ENCODE data around the gene PLA2G1B. TPM values are rescaled to one million over a fixed set of nuclear protein-coding genes. Genes with fewer than 3 reads are reported as not detected.
"Not testable (repeated sequence)": the region's sequence is repeated elsewhere in the genome, so short reads cannot be mapped to it uniquely, and the experiment has no call there.

The PLA2G1B gene
- polyA plus RNA-seq, 4 donors = 0.53 to 19.9 (median 5.2) TPM

DNA sequence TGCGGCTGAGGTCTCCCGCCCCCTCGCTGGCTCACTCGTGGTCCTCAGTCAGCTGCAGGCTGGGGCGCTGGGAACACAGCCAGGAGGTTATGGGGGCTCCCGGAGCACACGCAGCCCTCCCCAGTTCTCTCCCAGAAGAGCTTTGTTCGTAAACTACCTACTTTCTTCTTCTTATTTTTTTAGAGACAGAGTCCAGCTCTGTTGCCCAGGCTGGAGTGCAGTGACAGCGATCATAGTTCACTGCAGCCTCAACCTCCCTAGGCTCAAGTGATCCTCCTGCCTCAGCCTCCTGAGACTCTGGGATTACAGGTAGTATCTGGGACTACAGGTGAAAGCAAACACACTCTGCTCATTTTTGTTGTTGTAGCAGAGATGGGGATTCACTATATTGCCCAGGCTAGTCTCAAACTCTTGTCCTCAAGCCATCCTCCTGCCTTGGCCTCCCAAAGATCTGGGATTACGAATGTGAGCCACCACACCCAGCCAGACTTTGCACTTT is 15.5 kb upstream of the PLA2G1B start:
- 69 to 83% (median 72%) methylated on average over 8 to 10 of the region's 10 CpGs for WGBS, 3 donors
- H3K36me3 ChIP-seq (ENCODE audit: control insufficient read depth in 3 of 3, insufficient read depth in 2 of 3, low read depth in 1 of 3, low read length in 3 of 3) = peaks cover 0 to 45% (median 0%) of the 10 kb centered on the region in 3 donors
- FAIRE-seq (no peak), DNase-seq (no peak)
- no peak overlapping the region for H3K27ac ChIP-seq (ENCODE audit: low read depth in 1 of 3, low read length in 2 of 3)
- H3K4me1 ChIP-seq (ENCODE audit: control insufficient read depth in 3 of 3, insufficient read depth in 2 of 3, low read depth in 1 of 3, low read length in 2 of 3) = peaks cover 0 to 4% (median 0%) of the 10 kb centered on the region in 3 donors
- peaks cover 0 to 5% of the 10 kb centered on the region in 2 donors for H3K9me3 ChIP-seq (ENCODE audit: control insufficient read depth in 2 of 2, insufficient read depth in 1 of 2, low read depth in 1 of 2, low read length in 1 of 2)
- H3K27me3 ChIP-seq (ENCODE audit: control insufficient read depth in 3 of 3, insufficient read depth in 3 of 3, low read length in 3 of 3) = peaks cover 0 to 2% (median 0%) of the 10 kb centered on the region in 3 donors
- no peak overlapping the region for H3K4me3 ChIP-seq (ENCODE audit: low read depth in 1 of 3, low read length in 3 of 3)

DNA sequence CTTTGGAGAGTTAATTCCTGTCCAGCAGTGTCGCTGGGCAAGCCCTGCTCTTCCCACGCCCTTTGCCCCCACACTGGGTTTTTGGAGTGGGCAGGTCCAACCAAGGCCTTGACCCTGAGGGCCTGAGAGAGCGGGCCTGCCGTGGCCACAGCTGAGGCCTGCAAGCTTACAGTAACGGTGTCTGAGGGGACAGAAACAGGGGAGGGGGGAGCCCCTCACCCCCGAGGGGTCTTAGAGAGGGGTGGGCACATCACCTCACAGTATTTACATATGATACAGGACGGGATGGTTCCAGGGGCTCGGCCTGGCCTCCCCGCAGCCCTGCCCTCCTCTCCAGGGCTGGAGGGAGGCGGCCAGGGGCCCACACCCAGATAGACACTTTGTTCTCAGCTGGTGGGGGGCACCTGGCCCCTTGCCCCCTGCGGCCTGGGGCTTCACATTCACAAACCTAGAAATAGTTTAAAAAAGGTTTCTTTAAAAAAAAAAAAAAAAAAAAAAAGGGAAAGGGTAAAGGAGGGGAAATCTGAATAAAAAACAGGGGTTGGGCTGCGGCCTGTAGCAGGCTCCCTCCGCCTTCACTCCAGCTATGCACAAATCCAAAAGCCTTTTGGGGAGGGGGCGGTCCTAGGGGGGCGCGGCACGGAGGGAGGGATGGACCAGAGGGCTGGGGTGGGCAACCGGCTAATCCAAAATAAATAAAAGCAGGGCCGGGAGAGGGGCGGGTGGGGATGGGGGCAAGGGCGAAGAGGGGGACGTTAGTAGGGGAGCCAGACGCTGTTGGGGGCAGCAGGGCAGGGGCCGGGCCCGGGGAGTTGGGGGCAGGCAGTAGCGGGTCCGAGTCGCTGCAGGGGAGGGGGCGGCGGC is 14.8 kb upstream of the PLA2G1B start:
- peaks cover 0 to 4% (median 0%) of the 10 kb centered on the region in 3 donors for H3K4me1 ChIP-seq (ENCODE audit: control insufficient read depth in 3 of 3, insufficient read depth in 2 of 3, low read depth in 1 of 3, low read length in 2 of 3)
- peaks cover 0 to 2% (median 0%) of the 10 kb centered on the region in 3 donors for H3K27me3 ChIP-seq (ENCODE audit: control insufficient read depth in 3 of 3, insufficient read depth in 3 of 3, low read length in 3 of 3)
- peaks cover 0 to 12% of the 10 kb centered on the region in 2 donors for H3K9me3 ChIP-seq (ENCODE audit: control insufficient read depth in 2 of 2, insufficient read depth in 1 of 2, low read depth in 1 of 2, low read length in 1 of 2)
- peaks cover 0 to 38% (median 0%) of the 10 kb centered on the region in 3 donors for H3K36me3 ChIP-seq (ENCODE audit: control insufficient read depth in 3 of 3, insufficient read depth in 2 of 3, low read depth in 1 of 3, low read length in 3 of 3)
- 65 to 71% (median 69%) methylated on average over 27 to 30 of the region's 30 CpGs for WGBS, 3 donors
- no peak overlapping the region for H3K4me3 ChIP-seq (ENCODE audit: low read depth in 1 of 3, low read length in 3 of 3)
- no peak overlapping the region for H3K27ac ChIP-seq (ENCODE audit: low read depth in 1 of 3, low read length in 2 of 3)
- DNase-seq = no peak
- FAIRE-seq = no peak

DNA sequence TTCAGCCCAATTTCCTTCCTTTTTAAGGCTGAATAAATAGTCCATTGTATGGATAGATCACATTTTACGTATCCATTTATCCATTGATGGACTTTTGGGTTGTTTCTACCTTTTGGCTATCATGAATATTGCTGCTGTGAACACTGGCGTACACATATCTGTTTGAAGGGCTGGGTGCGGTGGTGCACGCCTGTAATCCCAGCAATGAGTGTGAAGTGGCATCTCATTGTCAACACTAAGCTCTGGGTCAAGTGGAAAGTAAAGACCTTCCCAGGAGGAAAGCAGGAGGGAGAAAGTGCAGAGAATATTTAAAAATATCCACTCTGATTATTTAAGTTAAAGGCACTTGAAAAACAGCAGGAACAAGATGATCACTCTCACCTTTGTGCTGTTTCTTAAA is 11.7 kb upstream of the PLA2G1B start:
- no peak overlapping the region for H3K27ac ChIP-seq (ENCODE audit: low read depth in 1 of 3, low read length in 2 of 3)
- DNase-seq = no peak
- 83 to 92% (median 89%) methylated on average over 4 of the region's 4 CpGs for WGBS, 3 donors
- FAIRE-seq = no peak
- peaks cover 0 to 4% (median 0%) of the 10 kb centered on the region in 3 donors for H3K4me1 ChIP-seq (ENCODE audit: control insufficient read depth in 3 of 3, insufficient read depth in 2 of 3, low read depth in 1 of 3, low read length in 2 of 3)
- H3K9me3 ChIP-seq (ENCODE audit: control insufficient read depth in 2 of 2, insufficient read depth in 1 of 2, low read depth in 1 of 2, low read length in 1 of 2) = peaks cover 0 to 29% of the 10 kb centered on the region in 2 donors
- peaks cover 0 to 12% (median 0%) of the 10 kb centered on the region in 3 donors for H3K36me3 ChIP-seq (ENCODE audit: control insufficient read depth in 3 of 3, insufficient read depth in 2 of 3, low read depth in 1 of 3, low read length in 3 of 3)
- H3K27me3 ChIP-seq (ENCODE audit: control insufficient read depth in 3 of 3, insufficient read depth in 3 of 3, low read length in 3 of 3) = peaks cover 0 to 2% (median 0%) of the 10 kb centered on the region in 3 donors
- H3K4me3 ChIP-seq (ENCODE audit: low read depth in 1 of 3, low read length in 3 of 3) = no peak overlapping the region

DNA sequence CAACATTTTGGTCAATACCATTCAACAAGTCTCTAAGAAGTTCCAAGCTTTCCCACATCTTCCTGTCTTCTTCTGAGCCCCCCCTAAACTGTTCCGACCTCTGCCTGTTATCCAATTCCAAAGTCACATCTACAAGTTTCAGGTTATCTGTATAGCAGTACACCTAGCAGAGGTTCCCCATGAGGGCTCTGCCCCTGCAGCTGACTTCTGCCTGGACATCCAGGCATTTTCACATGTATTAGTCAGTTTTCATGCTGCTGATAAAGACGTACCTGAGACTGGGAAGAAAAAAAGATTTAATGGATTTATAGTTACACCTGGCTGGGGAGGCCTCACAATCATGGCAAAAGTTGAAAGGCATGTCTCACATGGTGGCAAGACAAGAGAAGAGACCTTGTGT is 10.2 kb upstream of the PLA2G1B start:
- no peak overlapping the region for H3K4me3 ChIP-seq (ENCODE audit: low read depth in 1 of 3, low read length in 3 of 3)
- H3K27me3 ChIP-seq (ENCODE audit: control insufficient read depth in 3 of 3, insufficient read depth in 3 of 3, low read length in 3 of 3) = peaks cover 0 to 2% (median 0%) of the 10 kb centered on the region in 3 donors
- H3K36me3 ChIP-seq (ENCODE audit: control insufficient read depth in 3 of 3, insufficient read depth in 2 of 3, low read depth in 1 of 3, low read length in 3 of 3) = peaks cover 0 to 6% (median 0%) of the 10 kb centered on the region in 3 donors
- peaks cover 0 to 29% of the 10 kb centered on the region in 2 donors for H3K9me3 ChIP-seq (ENCODE audit: control insufficient read depth in 2 of 2, insufficient read depth in 1 of 2, low read depth in 1 of 2, low read length in 1 of 2)
- peaks cover 0 to 4% (median 0%) of the 10 kb centered on the region in 3 donors for H3K4me1 ChIP-seq (ENCODE audit: control insufficient read depth in 3 of 3, insufficient read depth in 2 of 3, low read depth in 1 of 3, low read length in 2 of 3)
- 72 to 86% (median 86%) methylated on average over 2 of the region's 2 CpGs for WGBS, 3 donors
- no peak overlapping the region for H3K27ac ChIP-seq (ENCODE audit: low read depth in 1 of 3, low read length in 2 of 3)
- DNase-seq = no peak
- FAIRE-seq = no peak

DNA sequence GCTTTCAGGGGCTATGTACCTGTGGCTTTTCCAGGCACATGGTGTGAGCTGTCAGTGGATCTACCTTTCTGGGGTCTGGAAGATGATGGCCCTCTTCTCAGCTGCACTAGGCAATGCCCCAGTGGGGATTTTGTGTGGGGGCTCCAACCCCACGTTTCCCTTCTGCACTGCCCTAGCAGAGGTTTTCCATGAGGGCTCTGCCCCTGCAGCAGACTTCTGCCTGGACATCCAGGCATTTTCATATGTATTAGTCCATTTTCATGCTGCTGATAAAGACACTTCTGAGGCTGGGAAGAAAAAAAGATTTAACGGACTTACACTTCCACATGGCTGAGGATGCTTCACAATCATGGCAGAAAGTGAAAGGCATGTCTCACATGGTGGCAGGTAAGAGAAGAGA is 8.8 kb upstream of the PLA2G1B start:
- H3K27ac ChIP-seq (ENCODE audit: low read depth in 1 of 3, low read length in 2 of 3); H3K36me3 ChIP-seq (ENCODE audit: control insufficient read depth in 3 of 3, insufficient read depth in 2 of 3, low read depth in 1 of 3, low read length in 3 of 3); H3K27me3 ChIP-seq (ENCODE audit: control insufficient read depth in 3 of 3, insufficient read depth in 3 of 3, low read length in 3 of 3); DNase-seq; FAIRE-seq; H3K4me3 ChIP-seq (ENCODE audit: low read depth in 1 of 3, low read length in 3 of 3): not testable (repeated sequence)
- peaks cover 0 to 11% (median 5%) of the 10 kb centered on the region in 3 donors for H3K4me1 ChIP-seq (ENCODE audit: control insufficient read depth in 3 of 3, insufficient read depth in 2 of 3, low read depth in 1 of 3, low read length in 2 of 3)
- WGBS, 3 donors = 88 to 95% (median 91%) methylated on average over 2 of the region's 2 CpGs
- H3K9me3 ChIP-seq (ENCODE audit: control insufficient read depth in 2 of 2, insufficient read depth in 1 of 2, low read depth in 1 of 2, low read length in 1 of 2) = peaks cover 0 to 29% of the 10 kb centered on the region in 2 donors

DNA sequence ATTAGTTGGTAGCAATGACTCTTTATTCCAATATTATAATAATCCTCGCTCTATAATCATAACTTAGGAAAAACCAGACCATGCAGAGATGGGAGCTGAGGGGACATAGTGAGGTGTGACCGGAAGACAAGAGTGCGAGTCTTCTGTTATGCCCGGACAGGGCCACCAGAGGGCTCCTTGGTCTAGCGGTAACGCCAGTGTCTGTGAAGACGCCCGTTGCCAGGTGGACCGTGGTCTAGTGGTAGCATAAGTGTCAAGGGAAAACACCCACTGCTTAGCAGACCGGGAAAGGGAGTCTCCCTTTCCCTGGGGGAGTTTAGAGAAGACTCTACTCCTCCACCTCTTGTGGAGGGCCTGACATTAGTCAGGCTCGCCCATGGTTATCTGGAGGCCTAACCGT is 7.9 kb upstream of the PLA2G1B start:
- Histone ChIP-seq H3K9me3 (ENCODE audit: control insufficient read depth in 2 of 2, insufficient read depth in 1 of 2, low read depth in 1 of 2, low read length in 1 of 2) (peaks cover 0 to 29% of the 10 kb centered on the region in 2 donors), H3K4me1 (ENCODE audit: control insufficient read depth in 3 of 3, insufficient read depth in 2 of 3, low read depth in 1 of 3, low read length in 2 of 3) (peaks cover 0 to 11% (median 6%) of the 10 kb centered on the region in 3 donors)
- 19 to 26% (median 22%) methylated on average over 12 of the region's 12 CpGs for WGBS, 3 donors
- not testable (repeated sequence) for H3K27ac ChIP-seq (ENCODE audit: low read depth in 1 of 3, low read length in 2 of 3); H3K4me3 ChIP-seq (ENCODE audit: low read depth in 1 of 3, low read length in 3 of 3); H3K36me3 ChIP-seq (ENCODE audit: control insufficient read depth in 3 of 3, insufficient read depth in 2 of 3, low read depth in 1 of 3, low read length in 3 of 3); FAIRE-seq; H3K27me3 ChIP-seq (ENCODE audit: control insufficient read depth in 3 of 3, insufficient read depth in 3 of 3, low read length in 3 of 3)
- DNase-seq = peak; percentile 57 to 66

DNA sequence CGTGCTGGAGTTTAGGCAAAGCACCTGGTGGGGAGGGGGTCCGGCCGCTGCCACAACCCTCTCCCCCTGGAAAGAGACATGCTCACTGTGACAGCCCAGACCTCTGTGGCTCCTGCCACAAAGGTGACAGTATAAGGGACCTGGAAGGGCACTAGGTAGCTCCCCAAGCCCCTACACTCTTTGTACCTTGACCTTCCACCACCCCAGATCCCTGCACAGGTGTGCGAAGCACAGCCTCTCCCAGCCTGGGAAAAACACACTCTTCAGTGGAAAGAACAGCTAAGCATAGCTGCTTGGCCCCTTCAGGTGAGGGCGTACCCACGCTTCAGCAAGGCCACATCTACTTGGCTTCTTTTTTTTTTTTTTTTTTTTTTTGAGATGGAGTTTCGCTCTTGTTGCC is 4.9 kb upstream of the PLA2G1B start:
- 42 to 73% (median 48%) methylated on average over 6 to 7 of the region's 7 CpGs for WGBS, 3 donors
- no peak overlapping the region for H3K27ac ChIP-seq (ENCODE audit: low read depth in 1 of 3, low read length in 2 of 3)
- FAIRE-seq = no peak

DNA sequence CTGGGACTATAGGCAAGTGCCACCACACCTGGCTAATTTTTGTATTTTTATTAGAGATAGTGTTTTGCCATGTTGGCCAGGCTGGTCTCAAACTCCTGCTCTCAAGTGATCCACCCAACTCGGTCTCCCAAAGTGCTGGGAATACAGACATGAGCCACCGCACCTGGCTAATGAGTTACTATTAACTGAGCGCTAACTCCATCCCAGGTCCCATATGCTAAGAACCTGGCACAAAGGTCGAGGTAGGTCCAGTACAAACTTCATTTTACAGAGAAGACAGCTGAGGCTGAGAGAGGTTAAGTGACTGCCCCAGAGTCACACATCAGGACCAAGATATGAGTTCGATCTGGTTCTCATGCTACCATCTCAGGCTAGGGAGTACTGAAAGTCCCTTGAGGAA is 4.5 kb upstream of the PLA2G1B start:
- no peaks in the 10 kb centered on the region for H3K36me3 ChIP-seq (ENCODE audit: control insufficient read depth in 3 of 3, insufficient read depth in 2 of 3, low read depth in 1 of 3, low read length in 3 of 3)
- peaks cover 0 to 14% (median 6%) of the 10 kb centered on the region in 3 donors for H3K4me1 ChIP-seq (ENCODE audit: control insufficient read depth in 3 of 3, insufficient read depth in 2 of 3, low read depth in 1 of 3, low read length in 2 of 3)
- no peak overlapping the region for H3K4me3 ChIP-seq (ENCODE audit: low read depth in 1 of 3, low read length in 3 of 3)
- DNase-seq (peak; percentile 35 to 87), FAIRE-seq (no peak)
- H3K27me3 ChIP-seq (ENCODE audit: control insufficient read depth in 3 of 3, insufficient read depth in 3 of 3, low read length in 3 of 3) = no peaks in the 10 kb centered on the region
- H3K27ac ChIP-seq (ENCODE audit: low read depth in 1 of 3, low read length in 2 of 3) = no peak overlapping the region
- peaks cover 0 to 16% of the 10 kb centered on the region in 2 donors for H3K9me3 ChIP-seq (ENCODE audit: control insufficient read depth in 2 of 2, insufficient read depth in 1 of 2, low read depth in 1 of 2, low read length in 1 of 2)
- WGBS, 3 donors = 14 to 68% (median 38%) methylated on average over 5 of the region's 5 CpGs

More for the DNA sequence above, 4.9 kb upstream of the PLA2G1B start:
- DNase-seq = peak; percentile 11 to 15
- Histone ChIP-seq H3K9me3 (ENCODE audit: control insufficient read depth in 2 of 2, insufficient read depth in 1 of 2, low read depth in 1 of 2, low read length in 1 of 2) (peaks cover 0 to 21% of the 10 kb centered on the region in 2 donors), H3K4me1 (ENCODE audit: control insufficient read depth in 3 of 3, insufficient read depth in 2 of 3, low read depth in 1 of 3, low read length in 2 of 3) (peaks cover 0 to 14% (median 6%) of the 10 kb centered on the region in 3 donors), H3K4me3 (ENCODE audit: low read depth in 1 of 3, low read length in 3 of 3) (no peak overlapping the region), H3K27me3 (ENCODE audit: control insufficient read depth in 3 of 3, insufficient read depth in 3 of 3, low read length in 3 of 3) (no peaks in the 10 kb centered on the region), H3K36me3 (ENCODE audit: control insufficient read depth in 3 of 3, insufficient read depth in 2 of 3, low read depth in 1 of 3, low read length in 3 of 3) (no peaks in the 10 kb centered on the region)
